HG02840 (cell line): Measurements from ENCODE around the gene JARID2.

Experiments
- ATAC-seq: cut with Tn5 transposase; IDR thresholded peaks from one replicate; pipeline ENCODE4 v1.9.1; 2021; ENCODE audit warnings: mild to moderate bottlenecking, moderate library complexity, moderate number of reproducible peaks; ENCODE audit not compliant: unreplicated experiment, low FRiP score

The JARID2 gene

GRCh38 chr6:15510121-15510520, 264.3 kb downstream of the JARID2 start:
- no peak for ATAC-seq

GRCh38 chr6:15510536-15511247, 264.8 kb downstream of the JARID2 start:
- no peak for ATAC-seq

- no peak for ATAC-seq
These were observed 265.6 kb downstream of the JARID2 start for GRCh38 chr6:15511248-15512125.

GRCh38 chr6:15512126-15512525, 266.3 kb downstream of the JARID2 start:
- no peak for ATAC-seq

- no peak for ATAC-seq
These were observed 266.9 kb downstream of the JARID2 start for GRCh38 chr6:15512721-15513120.

GRCh38 chr6:15513131-15513771, 267.4 kb downstream of the JARID2 start:
- ATAC-seq = no peak

GRCh38 chr6:15513801-15514711, 268.2 kb downstream of the JARID2 start:
- ATAC-seq = no peak

GRCh38 chr6:15515226-15515625, 269.4 kb downstream of the JARID2 start:
- no peak for ATAC-seq

- no peak for ATAC-seq
These were observed 269.9 kb downstream of the JARID2 start for GRCh38 chr6:15515660-15516375.

- ATAC-seq = no peak
These were observed 270.5 kb downstream of the JARID2 start for GRCh38 chr6:15516378-15516777.

- no peak for ATAC-seq
These were observed 271.2 kb downstream of the JARID2 start for GRCh38 chr6:15516923-15517560.

- ATAC-seq = no peak
These were observed 271.7 kb downstream of the JARID2 start for GRCh38 chr6:15517600-15517999.

- no peak for ATAC-seq
These were observed 272.2 kb downstream of the JARID2 start for GRCh38 chr6:15518057-15518456.

- ATAC-seq = no peak
These were observed 273.0 kb downstream of the JARID2 start for GRCh38 chr6:15518878-15519277.

- ATAC-seq = no peak
These were observed 273.8 kb downstream of the JARID2 start for GRCh38 chr6:15519681-15520080.

- ATAC-seq = no peak
These were observed 274.8 kb downstream of the JARID2 start for GRCh38 chr6:15520626-15521203.

- no peak for ATAC-seq
These were observed 275.7 kb downstream of the JARID2 start for GRCh38 chr6:15521582-15521981.

- ATAC-seq = no peak
These were observed 276.2 kb downstream of the JARID2 start for GRCh38 chr6:15522026-15522425.

GRCh38 chr6:15522427-15522826, 276.6 kb downstream of the JARID2 start:
- ATAC-seq = no peak
